ENCODE results near the gene RUFY1. TPM values are rescaled to one million over a fixed set of nuclear protein-coding genes. Genes with fewer than 3 reads are reported as not detected.

The RUFY1 gene
- total and polyA plus RNA-seq, 2 of the 13 experiments (the other 11 are each of a cell fraction or from before 2014, with no cell fraction given) = 19.9 to 31.9 TPM

DNA sequence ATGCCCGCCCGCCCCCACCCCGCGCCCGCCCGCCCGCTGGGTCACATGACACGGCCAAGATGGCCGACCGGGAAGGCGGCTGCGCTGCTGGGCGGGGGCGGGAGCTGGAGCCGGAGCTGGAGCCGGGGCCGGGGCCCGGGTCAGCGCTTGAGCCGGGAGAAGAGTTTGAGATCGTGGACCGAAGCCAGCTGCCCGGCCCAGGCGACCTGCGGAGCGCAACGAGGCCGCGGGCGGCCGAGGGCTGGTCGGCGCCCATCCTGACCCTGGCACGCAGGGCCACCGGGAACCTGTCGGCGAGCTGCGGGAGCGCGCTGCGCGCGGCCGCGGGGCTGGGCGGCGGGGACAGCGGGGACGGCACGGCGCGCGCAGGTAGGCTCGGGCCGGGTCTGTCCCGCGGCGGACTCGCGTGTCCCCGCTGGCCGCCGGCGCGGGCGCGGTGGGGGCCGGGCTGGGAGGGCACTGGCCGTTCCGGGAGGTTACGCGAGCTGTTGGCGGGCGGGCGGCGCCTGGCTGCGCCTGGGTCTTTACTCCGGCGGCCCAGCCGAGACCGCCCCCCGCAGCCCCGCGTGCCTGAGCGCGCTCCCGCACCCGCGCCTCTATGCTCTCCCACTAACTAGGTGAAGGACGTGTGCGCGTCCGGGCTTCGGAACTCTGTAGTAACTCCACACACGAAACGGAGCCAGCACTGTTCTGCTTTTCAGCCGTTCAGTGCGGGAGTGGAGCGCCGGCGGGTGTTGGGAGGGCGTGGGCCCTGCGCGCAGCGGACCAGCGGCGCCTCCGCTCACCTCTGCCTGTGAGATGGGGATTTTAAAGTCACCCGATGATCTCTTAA is at the start of gene RUFY1 (continued):
- TF ChIP-seq, protein P1, sequence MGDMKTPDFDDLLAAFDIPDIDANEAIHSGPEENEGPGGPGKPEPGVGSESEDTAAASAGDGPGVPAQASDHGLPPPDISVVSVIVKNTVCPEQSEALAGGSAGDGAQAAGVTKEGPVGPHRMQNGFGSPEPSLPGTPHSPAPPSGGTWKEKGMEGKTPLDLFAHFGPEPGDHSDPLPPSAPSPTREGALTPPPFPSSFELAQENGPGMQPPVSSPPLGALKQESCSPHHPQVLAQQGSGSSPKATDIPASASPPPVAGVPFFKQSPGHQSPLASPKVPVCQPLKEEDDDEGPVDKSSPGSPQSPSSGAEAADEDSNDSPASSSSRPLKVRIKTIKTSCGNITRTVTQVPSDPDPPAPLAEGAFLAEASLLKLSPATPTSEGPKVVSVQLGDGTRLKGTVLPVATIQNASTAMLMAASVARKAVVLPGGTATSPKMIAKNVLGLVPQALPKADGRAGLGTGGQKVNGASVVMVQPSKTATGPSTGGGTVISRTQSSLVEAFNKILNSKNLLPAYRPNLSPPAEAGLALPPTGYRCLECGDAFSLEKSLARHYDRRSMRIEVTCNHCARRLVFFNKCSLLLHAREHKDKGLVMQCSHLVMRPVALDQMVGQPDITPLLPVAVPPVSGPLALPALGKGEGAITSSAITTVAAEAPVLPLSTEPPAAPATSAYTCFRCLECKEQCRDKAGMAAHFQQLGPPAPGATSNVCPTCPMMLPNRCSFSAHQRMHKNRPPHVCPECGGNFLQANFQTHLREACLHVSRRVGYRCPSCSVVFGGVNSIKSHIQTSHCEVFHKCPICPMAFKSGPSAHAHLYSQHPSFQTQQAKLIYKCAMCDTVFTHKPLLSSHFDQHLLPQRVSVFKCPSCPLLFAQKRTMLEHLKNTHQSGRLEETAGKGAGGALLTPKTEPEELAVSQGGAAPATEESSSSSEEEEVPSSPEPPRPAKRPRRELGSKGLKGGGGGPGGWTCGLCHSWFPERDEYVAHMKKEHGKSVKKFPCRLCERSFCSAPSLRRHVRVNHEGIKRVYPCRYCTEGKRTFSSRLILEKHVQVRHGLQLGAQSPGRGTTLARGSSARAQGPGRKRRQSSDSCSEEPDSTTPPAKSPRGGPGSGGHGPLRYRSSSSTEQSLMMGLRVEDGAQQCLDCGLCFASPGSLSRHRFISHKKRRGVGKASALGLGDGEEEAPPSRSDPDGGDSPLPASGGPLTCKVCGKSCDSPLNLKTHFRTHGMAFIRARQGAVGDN (CRISPR knock-in tag; IDR thresholded peaks at IDR 0.05) = peak; percentile 67
- TF ChIP-seq ZFP1 (CRISPR knock-in tag; IDR thresholded peaks at IDR 0.05) (no peak), AKAP8 (CRISPR knock-in tag; IDR thresholded peaks at IDR 0.05) (0 out of 2 replicates have a peak, but pooled peaks have one; percentile 5), KAT7 (CRISPR knock-in tag; IDR thresholded peaks at IDR 0.05; ENCODE audit: borderline replicate concordance) (no peak), SOX6 (IDR thresholded peaks at IDR 0.05) (no peak), SOX6 (CRISPR knock-in tag; IDR thresholded peaks at IDR 0.05) (no peak), USF2 (IDR thresholded peaks at IDR 0.05; ENCODE audit: low read depth, low read length) (no peak), USF2 (CRISPR knock-in tag; IDR thresholded peaks at IDR 0.05; ENCODE audit: borderline replicate concordance) (peak; percentile 55; the same call in 1 of the 2 replicates), TCF12 (IDR thresholded peaks at IDR 0.05) (no peak), TCF12 (CRISPR knock-in tag; IDR thresholded peaks at IDR 0.05) (0 out of 2 replicates have a peak, but pooled peaks have one; percentile 49), NKX3-1 (CRISPR knock-in tag; IDR thresholded peaks at IDR 0.05) (no peak), KDM4B (CRISPR knock-in tag; IDR thresholded peaks at IDR 0.05) (no peak), NR2F1 (CRISPR knock-in tag; IDR thresholded peaks at IDR 0.05) (peak; percentile 15 to 44; a peak in 1 of 4 replicates), ZNF691 (CRISPR knock-in tag; IDR thresholded peaks at IDR 0.05; ENCODE audit: borderline replicate concordance, low read depth) (peak; percentile 67), HES4 (CRISPR knock-in tag; IDR thresholded peaks at IDR 0.05; ENCODE audit: borderline replicate concordance) (peak; percentile 51; the same call in 1 of the 2 replicates), ZNF746 (CRISPR knock-in tag; IDR thresholded peaks at IDR 0.05) (peak; percentile 85; the same call in 1 of the 2 replicates), MLLT10 (CRISPR knock-in tag; IDR thresholded peaks at IDR 0.05) (no peak), SP140L (CRISPR knock-in tag; IDR thresholded peaks at IDR 0.05; ENCODE audit: borderline replicate concordance) (no peak)
- TF ChIP-seq, protein P2, sequence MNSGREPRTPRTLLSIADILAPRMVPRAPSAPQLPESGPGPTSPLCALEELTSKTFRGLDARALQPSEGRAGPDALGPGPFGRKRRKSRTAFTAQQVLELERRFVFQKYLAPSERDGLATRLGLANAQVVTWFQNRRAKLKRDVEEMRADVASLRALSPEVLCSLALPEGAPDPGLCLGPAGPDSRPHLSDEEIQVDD (CRISPR knock-in tag; IDR thresholded peaks at IDR 0.05; ENCODE audit: borderline replicate concordance) = no peak; the same call in 1 of the 2 replicates
- TF ChIP-seq, protein P3, sequence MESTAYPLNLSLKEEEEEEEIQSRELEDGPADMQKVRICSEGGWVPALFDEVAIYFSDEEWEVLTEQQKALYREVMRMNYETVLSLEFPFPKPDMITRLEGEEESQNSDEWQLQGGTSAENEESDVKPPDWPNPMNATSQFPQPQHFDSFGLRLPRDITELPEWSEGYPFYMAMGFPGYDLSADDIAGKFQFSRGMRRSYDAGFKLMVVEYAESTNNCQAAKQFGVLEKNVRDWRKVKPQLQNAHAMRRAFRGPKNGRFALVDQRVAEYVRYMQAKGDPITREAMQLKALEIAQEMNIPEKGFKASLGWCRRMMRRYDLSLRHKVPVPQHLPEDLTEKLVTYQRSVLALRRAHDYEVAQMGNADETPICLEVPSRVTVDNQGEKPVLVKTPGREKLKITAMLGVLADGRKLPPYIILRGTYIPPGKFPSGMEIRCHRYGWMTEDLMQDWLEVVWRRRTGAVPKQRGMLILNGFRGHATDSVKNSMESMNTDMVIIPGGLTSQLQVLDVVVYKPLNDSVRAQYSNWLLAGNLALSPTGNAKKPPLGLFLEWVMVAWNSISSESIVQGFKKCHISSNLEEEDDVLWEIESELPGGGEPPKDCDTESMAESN (CRISPR knock-in tag; conservative IDR thresholded peaks at IDR 0.05) = peak; percentile 85
